NCI-H1092 (cell line): ENCODE data around the gene DTD1.

Source experiments
- DNase-seq: peaks from one replicate; lab custom pipeline; 2025; lab: John Stamatoyannopoulos, UW

DTD1 gene

GRCh38 chr20:18587665-18588573 lies at the start of gene DTD1:
Gene DTD1 (plus strand): TSS chr20:18588054. CDS start chr20:18588073, 19 bp downstream.
- DNase-seq, result peak; percentile 84

GRCh38 chr20:18541741-18542140 lies 46.1 kb upstream of the DTD1 start:
- no peak for DNase-seq

- DNase-seq, result no peak
These were observed 44.6 kb upstream of the DTD1 start for GRCh38 chr20:18543216-18543615.

GRCh38 chr20:18543932-18544331 lies 43.9 kb upstream of the DTD1 start:
- peak; percentile 98 for DNase-seq

GRCh38 chr20:18545566-18545965 lies 42.3 kb upstream of the DTD1 start:
- no peak for DNase-seq

GRCh38 chr20:18548465-18548864 lies 39.4 kb upstream of the DTD1 start:
- DNase-seq, result no peak

- DNase-seq, result no peak
These were observed 34.1 kb upstream of the DTD1 start for GRCh38 chr20:18553746-18554145.

GRCh38 chr20:18566892-18567738 lies 20.7 kb upstream of the DTD1 start, which contains the start of gene SMIM26:
Gene SMIM26 (plus strand): TSS chr20:18567432. CDS start chr20:18567479, 47 bp downstream.
- peak; percentile 88 for DNase-seq

GRCh38 chr20:18567739-18568091 lies 20.1 kb upstream of the DTD1 start:
- no peak for DNase-seq

- no peak for DNase-seq
These were observed 16.8 kb upstream of the DTD1 start for GRCh38 chr20:18571009-18571408.

- no peak for DNase-seq
These were observed 16.3 kb upstream of the DTD1 start for GRCh38 chr20:18571578-18571977.

- no peak for DNase-seq
These were observed 9.9 kb upstream of the DTD1 start for GRCh38 chr20:18577942-18578341.

- DNase-seq, result no peak
These were observed 9.3 kb upstream of the DTD1 start for GRCh38 chr20:18578581-18578980.

GRCh38 chr20:18580012-18580411 lies 7.8 kb upstream of the DTD1 start:
- DNase-seq, result no peak

GRCh38 chr20:18585134-18585533 lies 2.7 kb upstream of the DTD1 start:
- DNase-seq, result no peak

- DNase-seq, result no peak
These were observed 700 bp downstream of the DTD1 start for GRCh38 chr20:18588574-18588933.

- no peak for DNase-seq
These were observed 2.3 kb downstream of the DTD1 start for GRCh38 chr20:18589941-18590674.

- no peak for DNase-seq
These were observed 8.4 kb downstream of the DTD1 start for GRCh38 chr20:18596270-18596669.

- DNase-seq, result no peak
These were observed 21.9 kb downstream of the DTD1 start for GRCh38 chr20:18609741-18610140.

GRCh38 chr20:18611492-18611891 lies 23.6 kb downstream of the DTD1 start:
- no peak for DNase-seq

GRCh38 chr20:18613553-18613952 lies 25.7 kb downstream of the DTD1 start:
- DNase-seq, result no peak

- DNase-seq, result no peak
These were observed 26.4 kb downstream of the DTD1 start for GRCh38 chr20:18614244-18614643.
